OCI-LY7 (cell line): ENCODE results near the gene PHGDH.

Source experiments
- CTCF ChIP-seq: fragments of 200-600 bp; sonication (generic); conservative IDR thresholded peaks from 2 replicates; pipeline ENCODE4 v1.5.1; 2014; ENCODE audit warnings: mild to moderate bottlenecking, antibody characterized with exemption, low read length, moderate library complexity, mixed read lengths
- EZH2phosphoT487 ChIP-seq: fragments of 200-600 bp; sonication (generic); IDR thresholded peaks from 2 replicates; pipeline ENCODE4 v1.6.1; 2018; ENCODE audit warnings: low read depth, borderline replicate concordance, mild to moderate bottlenecking, mixed run types, antibody characterized with exemption, low read length, moderate library complexity, mixed read lengths

GRCh38 chr1:119771770-119772169, 60.0 kb downstream of the PHGDH start:
- TF ChIP-seq CTCF (no peak), EZH2phosphoT487 (no peak)
